A549 (cell line): Measurements from ENCODE around the gene TUBA4A. TPM values are rescaled to one million over a fixed set of nuclear protein-coding genes. Genes with fewer than 3 reads are reported as not detected.

Experiments used
- BHLHE40 ChIP-seq: IDR thresholded peaks from 2 replicates; pipeline ENCODE4 v1.6.1; 2012; ENCODE audit warnings: low read depth, low read length, inconsistent platforms
- CBX8 ChIP-seq: fragments of 200-600 bp; sonication (generic); IDR thresholded peaks from 2 replicates; pipeline ENCODE4 v1.6.1; 2016
- CHD2 ChIP-seq: fragments of 150-350 bp; IDR thresholded peaks from 2 replicates; pipeline ENCODE4 v1.6.1; 2014; ENCODE audit warnings: low read length; ENCODE audit not compliant: partially characterized antibody
- CHD4 ChIP-seq: fragments of 200-600 bp; sonication (generic); IDR thresholded peaks from 2 replicates; pipeline ENCODE4 v1.6.1; 2016; ENCODE audit warnings: antibody characterized with exemption, mild to moderate bottlenecking, borderline replicate concordance
- FOXS1 ChIP-seq: fragments of 250-450 bp; sonication (Bioruptor Pico); IDR thresholded peaks from 2 replicates; pipeline ENCODE4 v1.5.0; 2020; ENCODE audit warnings: mild to moderate bottlenecking, moderate library complexity
- HEYL ChIP-seq: fragments of 250-450 bp; sonication (Bioruptor Pico); IDR thresholded peaks from 2 replicates; pipeline ENCODE4 v1.8.0; 2021; ENCODE audit warnings: mild to moderate bottlenecking, moderate library complexity
- HOXB5 ChIP-seq: fragments of 250-450 bp; sonication (Bioruptor Pico); IDR thresholded peaks from 2 replicates; pipeline ENCODE4 v1.5.0; 2020; ENCODE audit warnings: mild to moderate bottlenecking, moderate library complexity
- KDM1A ChIP-seq: fragments of 200-600 bp; sonication (generic); IDR thresholded peaks from 2 replicates; pipeline ENCODE4 v1.6.1; 2016; ENCODE audit warnings: low read depth, mild to moderate bottlenecking
- KDM5A ChIP-seq: fragments of 200-600 bp; sonication (generic); IDR thresholded peaks from 2 replicates; pipeline ENCODE4 v1.6.1; 2016; ENCODE audit warnings: antibody characterized with exemption, mild to moderate bottlenecking
- MAFK ChIP-seq: fragments of 450-650 bp; IDR thresholded peaks from 2 replicates; pipeline ENCODE4 v1.6.1; 2014; ENCODE audit not compliant: partially characterized antibody
- MYC ChIP-seq: IDR thresholded peaks from 2 replicates; pipeline ENCODE4 v1.6.1; 2012; ENCODE audit warnings: mild to moderate bottlenecking, inconsistent platforms, low read length, improper control_type of control experiment, borderline replicate concordance
- NFE2L2 ChIP-seq: fragments of 150-350 bp; conservative IDR thresholded peaks from 2 replicates; pipeline ENCODE4 v1.6.1; 2014; ENCODE audit warnings: low read length
- NPAS2 ChIP-seq: fragments of 250-450 bp; sonication (Bioruptor Pico); IDR thresholded peaks from 2 replicates; pipeline ENCODE4 v1.8.0; 2022; ENCODE audit warnings: mild to moderate bottlenecking, moderate library complexity, borderline replicate concordance
- NR3C1 ChIP-seq: fragments of >200 bp; sonication (Bioruptor Twin); formaldehyde crosslinking; IDR thresholded peaks from 3 replicates; pipeline ENCODE4 v1.6.1; 2017
- POLR2A ChIP-seq: IDR thresholded peaks from 2 replicates; pipeline ENCODE4 v1.6.1; 2012; ENCODE audit warnings: mild to moderate bottlenecking, low read length
- POLR2AphosphoS2 ChIP-seq: conservative IDR thresholded peaks from 2 replicates; pipeline ENCODE4 v1.6.1; 2012; ENCODE audit warnings: low read length, improper control_type of control experiment, inconsistent platforms
- RARB ChIP-seq: fragments of 250-450 bp; sonication (Bioruptor Pico); IDR thresholded peaks from 2 replicates; pipeline ENCODE4 v1.8.0; 2021; ENCODE audit warnings: mild to moderate bottlenecking, moderate library complexity
- RFX5 ChIP-seq: fragments of 450-650 bp; IDR thresholded peaks from 2 replicates; pipeline ENCODE4 v1.7.1; 2014; ENCODE audit warnings: antibody characterized with exemption, mild to moderate bottlenecking, moderate library complexity
- TFCP2L1 ChIP-seq: fragments of 250-450 bp; sonication (Bioruptor Pico); IDR thresholded peaks from 2 replicates; pipeline ENCODE4 v1.5.0; 2021; ENCODE audit warnings: mild to moderate bottlenecking
- ZNF302 ChIP-seq: fragments of 250-450 bp; sonication (Bioruptor Pico); IDR thresholded peaks from 2 replicates; pipeline ENCODE4 v1.9.0; 2021; ENCODE audit warnings: inconsistent platforms, mild to moderate bottlenecking, moderate library complexity
- polyA plus RNA-seq, 4 experiments: library from polyadenylated mRNA; depleted of rRNA in 3 of 4; stranded (reverse); fragments of >200 nt; fragmentation: RNase III in 1 of 4; extraction: RNeasy Plus Mini Kit Qiagen cat#74134 plus additional on column Dnase treatment in 1 of 4; gene quantifications; 2 replicates in 3 of 4; 3 replicates in 1 of 4; pipeline ENCODE4 v1.2.3, GENCODE V29; 2011 to 2017
- TF ChIP-seq, protein P1 (sequence below): IDR thresholded peaks from 2 replicates; pipeline ENCODE4 v1.6.1; 2012
- TF ChIP-seq, protein P2 (sequence below): fragments of 250-450 bp; sonication (Bioruptor Pico); IDR thresholded peaks from 2 replicates; pipeline ENCODE4 v1.5.0; 2021; ENCODE audit warnings: mild to moderate bottlenecking, moderate library complexity, borderline replicate concordance
- TF ChIP-seq, protein P3 (sequence below): fragments of 250-450 bp; sonication (Bioruptor Pico); IDR thresholded peaks from 2 replicates; pipeline ENCODE4 v1.5.0; 2020; ENCODE audit warnings: low read depth, mild to moderate bottlenecking, moderate library complexity
- TF ChIP-seq, protein P4 (sequence below): fragments of >200 bp; sonication (Bioruptor Twin); formaldehyde crosslinking; IDR thresholded peaks from 3 replicates; pipeline ENCODE4 v1.5.1; 2016
- TF ChIP-seq, protein P5 (sequence below): IDR thresholded peaks from 2 replicates; pipeline ENCODE4 v1.6.1; 2012
- TF ChIP-seq, protein P6 (sequence below): fragments of 450-650 bp; IDR thresholded peaks from 2 replicates; pipeline ENCODE4 v1.6.1; 2014; ENCODE audit warnings: antibody characterized with exemption

Gene TUBA4A
- polyA plus RNA-seq, 2 of the 4 experiments (the other 2 are of a cell fraction), result 222 to 450 TPM

DNA sequence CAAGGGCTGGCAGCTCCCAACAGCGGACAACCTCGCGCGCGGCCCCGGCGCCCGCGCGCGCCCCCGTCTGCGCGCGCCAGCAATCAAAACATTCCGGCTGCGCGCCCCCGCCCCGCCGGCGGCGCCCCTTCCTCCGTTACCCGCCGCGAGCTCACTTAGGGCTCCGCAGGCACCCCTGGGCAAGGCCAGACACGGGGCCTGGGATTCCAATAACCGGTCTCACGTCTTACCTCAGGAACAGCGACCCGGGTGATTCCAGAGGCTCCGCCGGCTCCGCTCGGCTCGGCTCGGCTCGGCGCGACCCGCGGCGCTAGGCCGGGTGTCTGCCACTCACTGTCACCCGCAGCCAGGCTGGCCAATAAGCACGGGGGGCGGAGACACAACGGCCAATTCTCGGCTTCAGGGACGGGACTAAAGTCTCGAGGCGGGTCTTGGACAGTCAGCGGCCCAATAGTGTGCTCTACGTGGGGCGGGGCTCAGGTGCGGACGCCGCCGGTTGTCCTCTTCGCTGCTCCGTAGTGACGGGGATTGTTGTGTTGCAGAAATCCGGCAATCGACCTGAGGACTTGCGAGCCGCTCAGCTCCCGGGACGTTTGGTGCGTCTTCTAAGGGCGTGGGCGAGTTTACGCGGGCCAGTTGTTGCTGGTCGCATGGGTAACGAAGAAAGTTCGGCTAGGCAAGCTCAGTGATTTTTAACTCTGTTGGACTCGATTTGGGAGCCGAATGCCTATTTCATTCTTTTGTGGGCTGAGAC lies 24.2 kb downstream of the TUBA4A start, which contains the start of the genes ANKZF1 and ATG9A (continued):
- TF ChIP-seq, protein P1, sequence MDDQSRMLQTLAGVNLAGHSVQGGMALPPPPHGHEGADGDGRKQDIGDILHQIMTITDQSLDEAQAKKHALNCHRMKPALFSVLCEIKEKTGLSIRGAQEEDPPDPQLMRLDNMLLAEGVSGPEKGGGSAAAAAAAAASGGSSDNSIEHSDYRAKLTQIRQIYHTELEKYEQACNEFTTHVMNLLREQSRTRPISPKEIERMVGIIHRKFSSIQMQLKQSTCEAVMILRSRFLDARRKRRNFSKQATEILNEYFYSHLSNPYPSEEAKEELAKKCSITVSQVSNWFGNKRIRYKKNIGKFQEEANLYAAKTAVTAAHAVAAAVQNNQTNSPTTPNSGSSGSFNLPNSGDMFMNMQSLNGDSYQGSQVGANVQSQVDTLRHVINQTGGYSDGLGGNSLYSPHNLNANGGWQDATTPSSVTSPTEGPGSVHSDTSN, result peak; percentile 99
- no peak for TF ChIP-seq CBX8
- TF ChIP-seq HOXB5 (CRISPR knock-in tag), result peak; percentile 78; the same call in 1 of the 2 replicates
- TF ChIP-seq CHD2, result no peak
- TF ChIP-seq RFX5, result peak; percentile 60; the same call in 1 of the 2 replicates
- TF ChIP-seq, protein P2, sequence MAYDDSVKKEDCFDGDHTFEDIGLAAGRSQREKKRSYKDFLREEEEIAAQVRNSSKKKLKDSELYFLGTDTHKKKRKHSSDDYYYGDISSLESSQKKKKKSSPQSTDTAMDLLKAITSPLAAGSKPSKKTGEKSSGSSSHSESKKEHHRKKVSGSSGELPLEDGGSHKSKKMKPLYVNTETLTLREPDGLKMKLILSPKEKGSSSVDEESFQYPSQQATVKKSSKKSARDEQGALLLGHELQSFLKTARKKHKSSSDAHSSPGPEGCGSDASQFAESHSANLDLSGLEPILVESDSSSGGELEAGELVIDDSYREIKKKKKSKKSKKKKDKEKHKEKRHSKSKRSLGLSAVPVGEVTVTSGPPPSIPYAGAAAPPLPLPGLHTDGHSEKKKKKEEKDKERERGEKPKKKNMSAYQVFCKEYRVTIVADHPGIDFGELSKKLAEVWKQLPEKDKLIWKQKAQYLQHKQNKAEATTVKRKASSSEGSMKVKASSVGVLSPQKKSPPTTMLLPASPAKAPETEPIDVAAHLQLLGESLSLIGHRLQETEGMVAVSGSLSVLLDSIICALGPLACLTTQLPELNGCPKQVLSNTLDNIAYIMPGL (CRISPR knock-in tag), result no peak
- no peak for TF ChIP-seq POLR2AphosphoS2
- no peak; the same call in 1 of the 2 replicates for TF ChIP-seq KDM5A
- no peak for TF ChIP-seq MAFK
- TF ChIP-seq POLR2A, result peak; percentile 53
- no peak for TF ChIP-seq ZNF302 (CRISPR knock-in tag)
- no peak for TF ChIP-seq NR3C1
- no peak for TF ChIP-seq FOXS1
- no peak for TF ChIP-seq NPAS2
- no peak for TF ChIP-seq NFE2L2
- no peak for TF ChIP-seq CHD4
- TF ChIP-seq, protein P3, sequence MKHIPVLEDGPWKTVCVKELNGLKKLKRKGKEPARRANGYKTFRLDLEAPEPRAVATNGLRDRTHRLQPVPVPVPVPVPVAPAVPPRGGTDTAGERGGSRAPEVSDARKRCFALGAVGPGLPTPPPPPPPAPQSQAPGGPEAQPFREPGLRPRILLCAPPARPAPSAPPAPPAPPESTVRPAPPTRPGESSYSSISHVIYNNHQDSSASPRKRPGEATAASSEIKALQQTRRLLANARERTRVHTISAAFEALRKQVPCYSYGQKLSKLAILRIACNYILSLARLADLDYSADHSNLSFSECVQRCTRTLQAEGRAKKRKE (CRISPR knock-in tag), result peak; percentile 80; the same call in 1 of the 2 replicates
- TF ChIP-seq KDM1A, result no peak
- TF ChIP-seq MYC, result 0 out of 2 replicates have a peak, but pooled peaks have one; percentile 23
- no peak for TF ChIP-seq TFCP2L1 (CRISPR knock-in tag)
- TF ChIP-seq HEYL (CRISPR knock-in tag), result no peak
- TF ChIP-seq, protein P4, sequence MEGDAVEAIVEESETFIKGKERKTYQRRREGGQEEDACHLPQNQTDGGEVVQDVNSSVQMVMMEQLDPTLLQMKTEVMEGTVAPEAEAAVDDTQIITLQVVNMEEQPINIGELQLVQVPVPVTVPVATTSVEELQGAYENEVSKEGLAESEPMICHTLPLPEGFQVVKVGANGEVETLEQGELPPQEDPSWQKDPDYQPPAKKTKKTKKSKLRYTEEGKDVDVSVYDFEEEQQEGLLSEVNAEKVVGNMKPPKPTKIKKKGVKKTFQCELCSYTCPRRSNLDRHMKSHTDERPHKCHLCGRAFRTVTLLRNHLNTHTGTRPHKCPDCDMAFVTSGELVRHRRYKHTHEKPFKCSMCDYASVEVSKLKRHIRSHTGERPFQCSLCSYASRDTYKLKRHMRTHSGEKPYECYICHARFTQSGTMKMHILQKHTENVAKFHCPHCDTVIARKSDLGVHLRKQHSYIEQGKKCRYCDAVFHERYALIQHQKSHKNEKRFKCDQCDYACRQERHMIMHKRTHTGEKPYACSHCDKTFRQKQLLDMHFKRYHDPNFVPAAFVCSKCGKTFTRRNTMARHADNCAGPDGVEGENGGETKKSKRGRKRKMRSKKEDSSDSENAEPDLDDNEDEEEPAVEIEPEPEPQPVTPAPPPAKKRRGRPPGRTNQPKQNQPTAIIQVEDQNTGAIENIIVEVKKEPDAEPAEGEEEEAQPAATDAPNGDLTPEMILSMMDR, result no peak
- no peak for TF ChIP-seq RARB (CRISPR knock-in tag)
- no peak for TF ChIP-seq BHLHE40
- TF ChIP-seq, protein P5, sequence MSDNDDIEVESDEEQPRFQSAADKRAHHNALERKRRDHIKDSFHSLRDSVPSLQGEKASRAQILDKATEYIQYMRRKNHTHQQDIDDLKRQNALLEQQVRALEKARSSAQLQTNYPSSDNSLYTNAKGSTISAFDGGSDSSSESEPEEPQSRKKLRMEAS, result peak; percentile 52
- TF ChIP-seq, protein P6, sequence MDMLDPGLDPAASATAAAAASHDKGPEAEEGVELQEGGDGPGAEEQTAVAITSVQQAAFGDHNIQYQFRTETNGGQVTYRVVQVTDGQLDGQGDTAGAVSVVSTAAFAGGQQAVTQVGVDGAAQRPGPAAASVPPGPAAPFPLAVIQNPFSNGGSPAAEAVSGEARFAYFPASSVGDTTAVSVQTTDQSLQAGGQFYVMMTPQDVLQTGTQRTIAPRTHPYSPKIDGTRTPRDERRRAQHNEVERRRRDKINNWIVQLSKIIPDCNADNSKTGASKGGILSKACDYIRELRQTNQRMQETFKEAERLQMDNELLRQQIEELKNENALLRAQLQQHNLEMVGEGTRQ, result no peak
